Kidney epithelial cell (primary cell): ENCODE data around the gene NCAPG2. TPM values are rescaled to one million over a fixed set of nuclear protein-coding genes. Genes with fewer than 3 reads are reported as not detected.

Source experiments
- DNase-seq: peaks from one replicate; pipeline ENCODE4 v3.0.0-alpha.2; 2010; ENCODE audit warnings: low read depth
- H3K27me3 ChIP-seq: 2 replicates; pipeline ENCODE4 v1.6.0; 2011; ENCODE audit warnings: low read length; ENCODE audit not compliant: control insufficient read depth, insufficient read depth
- H3K36me3 ChIP-seq: 2 replicates; pipeline ENCODE4 v1.5.1; 2011; ENCODE audit warnings: low read length; ENCODE audit not compliant: control insufficient read depth, insufficient read depth
- H3K4me3 ChIP-seq: 2 replicates; pipeline ENCODE4 v1.5.1; 2011; ENCODE audit warnings: low read depth, mild to moderate bottlenecking, control low read depth, low read length
- CTCF ChIP-seq: IDR thresholded peaks from 2 replicates; pipeline ENCODE4 v1.5.1; 2011; ENCODE audit warnings: mild to moderate bottlenecking, moderate library complexity, low read length, control low read depth, inconsistent platforms; ENCODE audit not compliant: insufficient read depth, poor library complexity, severe bottlenecking
- total RNA-seq: library from RNA; depleted of rRNA; stranded (reverse); fragments of >200 nt; gene quantifications from 2 replicates; pipeline ENCODE4 v1.2.3, GENCODE V29; 2015

Gene NCAPG2
- total RNA-seq, 1 donor from 2014 or later = 8.5 TPM

DNA sequence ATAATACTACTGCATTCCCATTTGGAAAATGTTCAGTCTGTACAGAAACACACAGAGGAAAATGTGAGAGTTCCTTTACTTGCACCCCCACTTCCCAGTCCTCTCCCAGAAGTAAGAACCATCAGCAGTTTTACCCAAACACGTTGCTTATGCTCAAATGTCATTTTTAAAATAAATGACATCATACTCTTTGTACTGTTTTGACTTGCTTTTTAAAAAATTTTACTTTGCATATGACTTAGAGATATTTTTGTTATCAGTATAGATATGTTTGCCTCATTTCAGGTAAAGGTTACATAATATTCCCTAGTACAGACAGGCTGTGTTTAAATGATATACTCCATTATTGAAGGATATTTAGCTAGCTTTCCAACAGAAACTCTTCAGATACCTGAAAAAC lies 103.5 kb downstream of the NCAPG2 start:
- TF ChIP-seq CTCF = no peak
- no peak for DNase-seq
- no peaks in the 10 kb centered on the region for H3K27me3 ChIP-seq
- no peak overlapping the region for H3K4me3 ChIP-seq
- H3K36me3 ChIP-seq = no peaks in the 10 kb centered on the region

DNA sequence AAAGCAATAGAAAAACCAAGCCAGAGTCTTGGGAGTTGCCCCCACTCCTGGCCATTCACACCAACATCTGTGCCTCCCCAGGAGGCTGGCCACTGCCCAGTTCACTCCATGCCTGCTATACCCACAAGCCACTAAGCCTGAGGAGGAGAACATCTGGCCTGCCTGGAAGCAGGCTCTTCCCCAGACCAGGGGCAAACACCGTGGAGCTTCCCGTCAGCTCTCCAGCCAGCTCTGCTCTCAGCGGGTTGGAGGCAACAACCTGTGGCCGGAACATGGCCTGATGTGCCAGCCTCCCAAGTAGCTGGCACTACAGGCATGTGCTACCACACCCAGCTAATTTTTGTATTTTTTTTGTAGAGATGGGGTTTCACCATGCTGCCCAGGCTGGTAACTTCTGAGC lies 107.9 kb downstream of the NCAPG2 start:
- Histone ChIP-seq H3K4me3 (no peak overlapping the region), H3K36me3 (no peaks in the 10 kb centered on the region), H3K27me3 (no peaks in the 10 kb centered on the region)
- no peak for DNase-seq
- no peak for TF ChIP-seq CTCF

DNA sequence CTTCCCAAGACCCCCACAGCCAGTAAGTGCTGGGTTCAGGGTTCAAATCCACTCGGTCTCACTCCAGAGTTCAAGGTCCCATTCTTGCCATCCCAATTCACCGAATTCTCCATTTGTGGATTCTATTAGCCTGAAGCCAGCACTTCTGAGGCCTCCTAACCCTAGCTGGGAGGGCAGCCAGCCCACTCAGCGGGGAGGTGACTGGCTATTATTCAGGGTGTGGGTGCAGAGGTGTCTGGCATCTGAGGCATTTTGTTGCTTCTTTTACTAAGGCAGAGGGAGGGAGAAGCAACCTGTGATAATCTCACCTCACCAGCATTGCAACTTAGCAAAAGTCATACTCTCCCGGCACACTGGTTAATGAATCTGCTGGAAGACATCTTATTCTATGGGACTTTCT lies 108.3 kb downstream of the NCAPG2 start:
- H3K36me3 ChIP-seq = no peaks in the 10 kb centered on the region
- no peak for TF ChIP-seq CTCF
- DNase-seq = no peak
- H3K4me3 ChIP-seq = no peak overlapping the region
- H3K27me3 ChIP-seq = no peaks in the 10 kb centered on the region

DNA sequence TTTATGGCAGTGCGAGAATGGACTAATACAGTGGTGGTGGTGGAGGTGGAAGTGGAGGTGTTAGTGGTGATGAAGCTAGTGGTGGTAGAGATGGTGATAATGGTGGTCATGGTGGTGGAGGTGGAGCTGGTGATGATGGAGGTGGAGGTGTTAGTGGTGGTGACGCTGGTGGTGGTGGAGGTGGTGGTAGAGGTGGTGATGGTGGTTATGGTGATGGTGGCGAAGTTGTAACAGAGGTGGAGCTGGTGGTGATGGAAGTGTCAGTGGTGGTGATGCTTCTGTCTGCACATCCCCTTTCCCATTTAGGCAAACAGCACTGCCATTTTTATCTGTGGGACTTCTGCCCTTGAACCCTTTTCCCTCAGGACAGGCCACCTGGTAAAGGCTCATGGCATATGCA lies 109.5 kb downstream of the NCAPG2 start:
- no peak overlapping the region for H3K4me3 ChIP-seq
- DNase-seq = no peak

GRCh38 chr7:158592541-158592940 lies 112.1 kb downstream of the NCAPG2 start:
- H3K36me3 ChIP-seq = no peaks in the 10 kb centered on the region
- H3K27me3 ChIP-seq = peaks cover 17% of the 10 kb centered on the region
- no peak for TF ChIP-seq CTCF
- H3K4me3 ChIP-seq = no peak overlapping the region
- DNase-seq = no peak

More for the DNA sequence above, 109.5 kb downstream of the NCAPG2 start:
- no peak for TF ChIP-seq CTCF
- Histone ChIP-seq H3K36me3 (no peaks in the 10 kb centered on the region), H3K27me3 (no peaks in the 10 kb centered on the region)

- peaks cover 17% of the 10 kb centered on the region for H3K27me3 ChIP-seq
- TF ChIP-seq CTCF = no peak
- H3K4me3 ChIP-seq = no peak overlapping the region
- DNase-seq = no peak
- H3K36me3 ChIP-seq = no peaks in the 10 kb centered on the region
Observed at GRCh38 chr7:158591944-158592343, 112.7 kb downstream of the NCAPG2 start.
